ENCODE measurements around the gene PRRC2B. TPM values are rescaled to one million over a fixed set of nuclear protein-coding genes. Genes with fewer than 3 reads are reported as not detected.

The PRRC2B gene
- total RNA-seq, 1 donor from 2014 or later, result 118 TPM

DNA sequence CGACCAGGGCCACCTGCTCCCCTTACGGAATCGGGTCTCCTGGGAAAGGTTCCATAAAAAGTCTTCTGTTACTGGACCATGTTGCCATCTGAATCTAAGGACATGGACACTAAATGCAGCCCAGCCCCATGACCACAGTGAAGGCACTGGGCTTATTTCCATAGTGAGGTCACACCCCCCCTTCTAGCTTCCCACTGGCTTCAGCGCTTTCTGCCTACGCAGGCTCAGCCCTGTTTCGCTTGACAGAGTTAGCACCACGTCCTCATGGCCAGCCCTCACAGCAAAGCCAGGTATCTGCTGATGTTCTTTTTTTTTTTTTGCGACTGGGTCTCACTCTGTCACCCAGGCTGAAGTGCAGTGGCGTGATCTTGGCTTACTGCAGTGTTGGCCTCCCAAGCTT lies 123.0 kb downstream of the PRRC2B start:
- no peak for DNase-seq

- no peak for DNase-seq
These were observed 123.9 kb downstream of the PRRC2B start for GRCh38 chr9:131517761-131518190.

DNA sequence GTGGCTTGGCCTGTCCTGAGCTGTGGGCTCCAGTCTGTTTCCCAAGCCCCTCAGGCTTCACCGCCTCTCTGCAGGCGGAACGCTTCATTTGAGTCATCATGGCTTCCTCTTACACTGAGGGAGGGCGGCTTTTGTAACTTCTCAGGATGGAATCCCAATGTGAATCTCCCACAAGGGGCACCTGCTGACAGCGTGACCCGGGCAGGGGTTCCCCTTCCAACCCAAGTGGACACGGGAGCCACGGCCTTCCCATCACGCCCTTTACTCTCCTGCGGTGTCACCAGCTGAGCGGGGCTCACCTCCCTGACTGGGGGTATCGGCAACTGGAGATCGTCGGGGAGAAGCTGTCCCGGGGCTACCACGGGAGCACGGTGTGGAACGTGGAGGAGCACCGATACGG lies 124.7 kb downstream of the PRRC2B start:
- DNase-seq, result no peak

DNA sequence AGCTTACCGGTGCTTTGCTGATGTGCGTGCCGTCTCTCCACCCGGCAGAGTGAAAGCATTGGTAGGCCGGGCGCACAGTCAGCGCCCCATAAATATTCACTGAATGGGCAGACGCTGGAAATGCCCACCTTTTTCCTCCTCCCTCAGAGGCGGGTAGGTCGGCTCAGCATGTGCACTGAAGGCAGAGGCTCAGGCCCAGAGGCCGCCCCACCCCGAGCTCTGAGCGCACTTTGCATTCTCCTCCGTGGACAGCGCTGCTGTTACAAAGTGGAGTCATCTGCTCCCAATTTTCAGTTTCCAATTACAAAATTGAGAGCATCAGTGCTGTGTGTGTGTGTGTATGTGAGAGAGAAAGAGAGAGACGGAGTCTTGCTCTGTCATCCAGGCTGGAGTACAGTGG lies 126.6 kb downstream of the PRRC2B start:
- DNase-seq, result no peak

DNA sequence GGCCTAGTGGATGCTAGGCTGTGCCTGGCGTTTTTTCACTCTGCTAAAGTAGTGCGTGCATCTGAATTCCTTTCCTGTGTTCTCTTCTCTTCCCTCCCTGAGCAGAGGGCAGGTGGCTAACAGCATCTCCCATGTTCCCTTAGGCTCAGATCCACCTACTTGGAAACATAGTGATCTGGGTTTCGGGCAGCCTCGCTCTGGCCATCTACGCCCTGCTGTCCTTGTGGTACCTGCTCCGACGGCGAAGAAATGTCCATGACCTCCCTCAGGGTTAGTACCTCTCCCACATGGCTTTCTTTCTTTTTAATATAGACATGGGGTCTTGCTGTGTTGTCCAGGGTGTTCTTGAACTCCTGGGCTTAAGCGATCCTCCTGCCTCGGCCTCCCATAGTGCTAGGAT lies 127.3 kb downstream of the PRRC2B start:
- no peak for DNase-seq

GRCh38 chr9:131521822-131522221 lies 127.9 kb downstream of the PRRC2B start:
- no peak for DNase-seq

DNA sequence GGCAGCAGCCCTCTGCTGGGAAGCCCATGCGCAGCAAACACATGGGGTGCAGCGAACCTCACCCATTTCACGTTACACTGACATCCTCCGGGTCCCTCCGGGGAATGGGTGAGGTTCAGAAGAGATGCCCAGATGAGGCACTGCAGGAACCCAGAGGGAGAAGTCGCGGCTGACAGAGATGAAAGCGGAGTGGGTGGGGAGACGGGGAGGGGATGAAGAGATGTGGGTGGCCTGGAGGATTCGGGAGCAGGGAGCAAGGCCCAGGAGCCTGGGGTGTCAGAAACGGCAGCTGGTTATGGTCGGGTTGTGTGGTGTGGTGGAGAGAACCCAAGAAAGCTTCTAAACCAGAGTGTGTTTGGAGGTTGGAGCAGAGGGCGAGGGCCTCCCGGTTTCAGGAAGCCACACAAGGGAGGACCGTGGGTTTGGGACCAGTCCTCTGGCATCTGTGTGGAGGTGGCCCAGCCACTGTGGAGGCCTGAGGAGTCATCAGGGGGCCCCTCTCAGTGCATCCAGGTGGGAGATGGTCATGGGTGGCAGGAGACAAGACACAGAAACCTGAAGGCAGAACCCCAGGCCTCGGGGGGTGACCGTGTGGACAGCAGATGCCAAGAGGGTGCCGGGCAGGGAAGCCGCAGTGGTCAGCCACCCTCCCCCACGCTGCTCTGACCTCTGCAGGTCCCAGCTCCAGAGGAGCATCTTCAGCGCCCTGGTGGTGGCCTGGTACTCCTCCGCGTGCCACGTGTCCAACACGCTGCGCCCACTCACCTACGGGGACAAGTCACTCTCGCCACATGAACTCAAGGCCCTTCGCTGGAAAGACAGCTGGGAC lies 128.6 kb downstream of the PRRC2B start:
- no peak for DNase-seq

DNA sequence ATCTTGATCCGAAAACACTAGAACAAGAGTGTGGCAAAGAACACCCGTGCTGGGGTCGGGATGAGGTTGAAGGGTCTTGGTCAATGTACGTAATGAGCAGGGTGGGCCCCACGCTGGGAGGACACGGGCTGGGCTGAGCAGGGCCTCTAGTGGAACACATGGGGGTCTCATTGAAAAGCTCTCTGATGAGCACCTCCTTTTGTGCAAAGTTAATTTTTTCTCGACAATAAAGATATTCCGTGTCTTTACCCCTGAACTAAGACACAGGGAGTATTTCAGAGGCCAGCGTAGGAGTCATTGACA lies 129.2 kb downstream of the PRRC2B start:
- no peak for DNase-seq

DNA sequence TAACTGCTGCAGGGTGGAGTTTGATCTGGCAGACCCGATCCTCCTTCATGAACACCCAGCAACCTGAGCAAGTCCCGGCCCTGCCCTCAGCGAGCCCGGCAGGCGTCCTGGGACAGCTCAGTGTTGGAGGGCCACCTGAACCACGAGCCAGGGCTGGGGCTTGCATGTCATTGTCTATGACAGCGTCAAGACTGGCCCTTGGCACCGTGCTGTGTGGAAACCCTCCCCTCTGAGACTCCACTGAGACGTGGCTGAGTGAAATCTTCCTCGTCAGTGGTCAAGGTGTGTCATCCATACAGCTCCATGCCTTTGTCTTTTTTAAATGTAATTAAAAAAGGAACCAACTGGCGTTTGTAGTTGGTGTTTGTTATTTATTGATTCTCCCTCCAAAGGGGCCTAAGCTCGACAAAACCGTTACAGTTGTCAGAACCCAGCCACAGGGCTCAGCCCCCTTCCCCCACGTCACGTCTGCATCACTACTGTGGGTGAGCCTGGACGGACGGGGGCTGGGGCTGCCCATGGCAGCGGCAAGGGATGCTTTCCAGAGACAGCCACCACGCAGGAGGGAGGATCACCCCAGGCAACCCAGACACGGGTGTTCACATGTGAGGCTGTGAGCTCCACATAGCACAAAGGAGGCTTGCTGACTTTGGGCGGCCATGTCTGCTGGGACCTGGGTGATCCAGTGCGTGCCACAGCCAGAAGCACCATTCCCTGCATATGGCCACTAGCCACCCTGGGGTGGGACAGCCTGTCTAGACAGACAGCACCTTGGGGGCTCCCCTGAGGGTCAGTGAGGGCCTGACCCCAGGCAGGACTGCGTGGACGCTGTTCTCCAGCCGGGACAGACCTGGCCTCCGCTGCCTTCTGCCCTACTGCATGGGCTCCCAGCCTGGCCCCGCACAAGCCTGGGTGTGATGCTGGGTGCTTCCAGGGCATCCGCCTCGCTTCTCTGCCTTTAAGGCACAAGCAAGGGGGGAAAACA lies 129.9 kb downstream of the PRRC2B start:
- no peak for DNase-seq

DNA sequence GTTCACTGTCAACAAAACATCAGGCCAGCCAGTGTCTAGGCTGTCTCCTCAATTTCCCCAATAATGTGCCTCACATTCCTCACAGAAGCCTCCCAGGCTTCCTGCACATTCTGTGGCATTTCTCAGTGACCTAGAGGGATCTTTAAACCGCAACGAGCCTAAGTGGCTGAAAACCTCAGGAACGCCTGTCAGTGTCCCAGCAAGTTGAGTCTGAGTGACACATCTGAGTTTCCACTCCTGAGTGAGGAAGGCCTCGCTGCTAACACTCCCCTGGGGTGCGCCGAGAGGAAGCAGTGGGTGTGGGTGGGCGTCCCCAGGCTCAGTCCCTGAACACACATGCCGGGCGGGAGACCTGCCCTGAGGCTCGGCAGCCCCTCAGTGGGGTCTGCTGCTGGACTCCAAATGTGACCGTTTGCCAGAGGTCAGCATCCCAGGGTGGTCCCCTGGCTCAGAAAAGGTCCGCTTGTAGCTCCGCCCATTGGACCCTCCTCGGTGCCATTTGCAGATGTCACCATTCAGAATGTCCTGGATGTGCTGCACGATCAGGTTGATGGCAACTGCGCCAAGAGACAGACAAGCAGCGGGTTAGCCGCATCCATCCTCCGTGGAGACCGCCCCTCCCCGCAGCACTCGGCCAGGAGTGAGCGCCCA lies 130.9 kb downstream of the PRRC2B start:
- no peak for DNase-seq

DNA sequence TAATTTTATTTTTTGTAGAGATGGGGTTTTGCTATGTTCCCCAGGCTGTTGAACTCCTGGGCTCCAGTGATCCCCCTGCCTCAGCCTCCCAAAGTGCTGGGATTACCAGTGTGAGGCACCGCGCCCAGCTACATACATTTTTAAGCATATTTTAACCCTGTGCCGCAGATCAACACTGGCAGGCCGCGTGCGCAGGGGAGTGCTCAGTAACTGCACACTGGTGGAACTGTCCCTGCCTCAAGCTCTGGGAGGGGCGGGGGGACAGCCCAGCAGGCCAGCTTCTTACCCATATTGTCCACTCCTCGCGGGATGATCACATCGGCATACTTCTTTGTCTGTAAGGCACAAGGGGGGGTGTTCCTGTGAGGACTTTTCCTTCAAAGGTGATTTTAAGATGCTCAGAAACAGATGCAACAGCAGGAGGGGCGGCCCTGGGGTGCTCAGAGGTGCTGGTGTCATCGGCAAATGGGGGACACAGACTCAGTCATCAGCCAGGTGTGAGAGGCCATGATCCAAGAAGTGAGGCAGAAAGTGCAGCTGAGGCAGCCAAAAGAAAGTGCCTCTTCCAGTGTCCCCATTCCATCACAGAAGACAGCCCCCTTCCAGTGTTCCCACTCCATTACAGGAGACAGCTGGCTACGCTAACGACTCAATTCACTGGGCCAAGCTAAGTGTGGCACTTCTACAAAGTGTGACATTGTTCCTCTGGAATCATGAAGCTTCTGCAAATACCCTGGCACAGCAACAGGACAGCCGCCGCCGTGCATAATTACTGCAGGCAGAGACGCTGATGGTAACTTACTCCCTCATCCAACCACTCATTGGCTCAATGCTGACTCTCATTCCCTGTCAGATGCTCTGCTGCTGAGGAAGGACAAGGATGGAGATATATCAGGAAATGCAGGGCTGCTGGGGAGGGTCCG lies 132.0 kb downstream of the PRRC2B start:
- DNase-seq, result peak; percentile 78

DNA sequence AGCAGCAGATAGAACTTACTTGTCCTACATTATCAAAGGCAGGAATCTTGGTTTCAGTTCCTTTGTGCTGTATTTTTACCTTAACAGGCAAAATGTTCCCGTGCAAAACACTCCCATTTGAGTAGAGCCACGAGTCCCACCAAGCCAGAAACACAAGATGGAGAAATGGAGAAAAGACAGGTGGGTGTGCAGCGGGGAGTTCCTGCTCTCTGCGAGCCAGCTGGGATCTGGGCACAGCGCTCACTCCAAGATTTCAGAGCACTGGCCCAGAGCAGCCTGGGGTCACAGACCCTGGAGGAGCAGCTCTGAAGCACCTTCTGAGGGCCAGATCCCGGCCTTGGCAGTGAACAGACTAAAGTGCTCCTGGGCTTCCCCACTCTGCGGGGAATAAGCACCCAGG lies 134.3 kb downstream of the PRRC2B start:
- no peak for DNase-seq

DNA sequence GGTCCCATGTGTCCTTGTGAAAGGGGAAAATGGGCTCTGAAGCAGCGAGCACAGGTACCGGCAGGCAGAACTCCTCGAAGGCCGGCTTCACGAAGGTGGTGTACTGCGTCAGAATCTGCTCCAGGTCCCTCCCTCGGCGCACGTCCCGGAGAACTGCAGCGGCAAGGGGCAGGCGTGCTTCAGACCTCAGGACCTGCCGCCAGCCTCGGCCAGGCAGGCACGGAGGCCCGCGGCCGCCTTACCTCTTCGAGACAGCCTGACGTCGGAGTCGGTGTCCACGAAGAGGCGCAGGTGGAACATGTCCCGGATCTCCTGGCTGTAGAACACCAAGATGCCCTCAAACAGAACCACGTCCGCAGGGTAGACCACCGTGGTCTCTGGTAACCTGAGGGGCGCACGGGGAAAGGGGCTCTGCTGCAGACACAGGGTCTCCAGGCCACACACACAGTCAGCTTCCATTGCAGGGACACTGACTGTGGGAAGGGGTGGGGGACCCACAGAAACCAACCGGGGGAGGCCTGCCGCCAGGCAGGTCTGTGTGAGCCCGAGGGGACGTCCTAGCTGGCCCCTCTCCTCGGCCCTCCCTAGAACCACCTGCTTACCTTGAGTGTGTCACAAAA lies 135.1 kb downstream of the PRRC2B start:
- no peak for DNase-seq

DNA sequence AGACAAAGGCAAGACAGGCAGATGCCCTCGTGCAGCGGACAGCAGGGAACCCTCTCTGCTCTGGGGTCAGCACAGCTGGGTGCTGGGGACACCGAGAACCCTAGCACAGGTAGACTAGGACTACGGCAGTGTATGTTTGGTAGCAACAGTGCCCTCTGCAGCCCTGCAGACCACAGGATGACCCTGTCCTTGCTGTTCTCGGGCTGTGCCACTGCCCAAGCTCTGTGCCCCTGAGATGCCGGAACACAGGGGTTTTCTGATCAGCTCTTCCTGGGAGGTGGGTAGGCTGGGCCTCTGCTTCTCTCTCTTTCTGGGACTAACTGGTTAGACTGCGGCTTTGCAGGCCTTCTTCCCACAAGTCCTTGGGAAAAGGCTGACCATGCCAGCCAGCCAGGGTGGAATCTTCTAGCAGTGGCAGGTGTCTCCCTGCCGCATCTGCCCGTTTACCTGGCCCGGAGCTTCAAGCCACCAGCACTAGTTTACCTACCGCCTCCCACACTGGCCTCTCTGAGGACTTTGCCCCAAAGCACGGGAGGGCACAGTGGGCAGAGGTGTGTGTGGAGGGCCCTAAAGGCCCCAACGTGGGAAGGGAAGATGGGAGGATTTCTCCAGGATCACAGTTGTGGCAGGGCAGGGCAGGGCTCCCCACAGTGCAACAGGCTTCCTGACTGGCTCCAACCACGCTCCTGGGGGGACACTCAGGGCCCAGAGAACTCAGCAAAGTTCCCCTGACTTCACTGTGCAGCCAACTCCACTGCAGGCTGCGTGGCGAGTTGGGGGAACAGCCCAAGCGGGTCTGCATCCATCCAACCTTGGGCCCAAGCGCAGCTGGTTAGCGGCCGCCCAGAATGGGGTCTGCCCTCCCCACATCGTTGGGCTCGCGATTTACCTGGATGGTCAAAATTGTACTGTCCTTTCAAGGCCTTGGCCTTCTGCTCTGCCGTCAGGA lies 136.0 kb downstream of the PRRC2B start:
- no peak for DNase-seq

DNA sequence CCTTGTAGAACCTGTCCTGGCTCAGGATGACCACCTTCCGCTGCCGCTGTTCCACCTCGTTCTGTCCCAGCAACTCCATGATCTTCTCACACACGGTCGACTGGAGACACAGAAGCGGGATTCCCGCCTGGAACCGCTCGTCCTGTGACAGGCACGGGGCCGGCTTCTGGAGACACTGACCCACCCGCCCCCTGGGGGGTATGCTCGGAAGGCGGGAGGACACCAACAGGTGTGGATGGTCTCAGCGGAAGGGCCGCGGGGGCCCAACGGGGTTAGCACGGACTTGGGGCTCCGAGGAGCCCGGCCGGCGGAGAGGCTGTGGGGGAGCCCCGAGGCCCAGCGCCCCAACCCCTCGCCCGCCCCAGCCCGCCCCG lies 136.6 kb downstream of the PRRC2B start:
- DNase-seq, result no peak

GRCh38 chr9:131530920-131531832 lies 137.3 kb downstream of the PRRC2B start, which contains the start of gene UCK1:
Gene UCK1 (minus strand): TSS chr9:131531263. CDS start chr9:131531174, 89 bp downstream.
- DNase-seq, result peak; percentile 78

- no peak for DNase-seq
These were observed 140.9 kb downstream of the PRRC2B start for GRCh38 chr9:131534721-131535237.

DNA sequence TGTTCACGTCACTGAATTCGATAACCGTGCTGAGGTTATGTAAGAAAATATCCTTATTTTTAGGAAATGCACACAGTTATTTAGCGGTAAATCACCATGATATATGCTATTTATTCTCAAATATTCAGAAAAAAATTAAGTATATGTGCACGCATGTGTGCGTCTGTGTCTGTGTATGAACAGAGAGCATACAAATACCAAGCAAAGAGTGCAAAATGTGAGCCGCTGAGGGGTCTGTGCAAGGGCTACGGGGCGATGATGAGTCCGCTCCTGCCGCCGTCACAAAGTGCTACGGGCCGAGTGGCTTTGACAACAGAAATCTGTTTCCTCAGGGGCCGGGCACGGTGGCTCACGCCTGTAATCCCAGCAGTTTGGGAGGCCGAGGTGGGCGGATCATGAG lies 144.1 kb downstream of the PRRC2B start:
- DNase-seq, result no peak

Data from occipital lobe (tissue), 2 donors.